Panc1 (cell line): ENCODE results near the gene VWA8. TPM values are rescaled to one million over a fixed set of nuclear protein-coding genes. Genes with fewer than 3 reads are reported as not detected.

Source experiments
- ATAC-seq: fragments of 200-7000 bp; cut with Tn5 transposase; 2 replicates; pipeline ENCODE4 v1.9.1; 2020; ENCODE audit warnings: mild to moderate bottlenecking, moderate library complexity
- BruUV-seq: library from RNA; stranded (reverse); fragments of 400-500 nt; replicated peaks from 2 replicates; lab custom pipeline; 2021; lab: Mats Ljungman, UMichigan
- CTCF ChIA-PET: fragments of 300-600 bp; sonication (Branson Sonifier 250); formaldehyde crosslinking; loops from one replicate; lab custom pipeline; 2022; ENCODE audit warnings: antibody characterized with exemption; lab: Charles Lee
- POLR2A ChIA-PET: fragments of 300-600 bp; sonication (Branson Sonifier 250); formaldehyde crosslinking; loops from one replicate; lab custom pipeline; 2022; ENCODE audit warnings: antibody characterized with exemption; lab: Charles Lee
- DNase-seq: peaks from one replicate; pipeline ENCODE4 v3.0.0-alpha.2; 2010; ENCODE audit warnings: low read depth, low spot score
- H3K27ac ChIP-seq: 2 replicates; pipeline ENCODE4 v1.5.1; 2011; ENCODE audit warnings: mild to moderate bottlenecking, low read length, inconsistent platforms
- H3K27me3 ChIP-seq: fragments of 200-500 bp; sonication (Bioruptor generic); 2 replicates; pipeline ENCODE4 v1.6.0; 2014; ENCODE audit warnings: low read length, inconsistent platforms; ENCODE audit not compliant: control insufficient read depth, insufficient read depth
- H3K36me3 ChIP-seq: fragments of 200-500 bp; sonication (Bioruptor generic); 2 replicates; pipeline ENCODE4 v1.5.1; 2014; ENCODE audit warnings: inconsistent platforms, mild to moderate bottlenecking, low read length, moderate library complexity; ENCODE audit not compliant: control insufficient read depth, insufficient read depth
- H3K4me1 ChIP-seq: 2 replicates; pipeline ENCODE4 v1.5.1; 2011; ENCODE audit warnings: inconsistent platforms, mild to moderate bottlenecking, low read length, moderate library complexity; ENCODE audit not compliant: control insufficient read depth, insufficient read depth
- H3K4me3 ChIP-seq, 2 experiments: 2 replicates each; pipeline ENCODE4 v1.5.1; 2011 to 2012; ENCODE audit warnings: low read depth in 2 of 2, low read length in 2 of 2, mild to moderate bottlenecking in 2 of 2, inconsistent platforms in 1 of 2, moderate library complexity in 1 of 2
- H3K9me3 ChIP-seq: fragments of 200-500 bp; sonication (Bioruptor generic); 2 replicates; pipeline ENCODE4 v1.5.1; 2014; ENCODE audit warnings: low read depth, mild to moderate bottlenecking, inconsistent platforms, low read length, moderate library complexity; ENCODE audit not compliant: control insufficient read depth, insufficient read depth
- POLR2AphosphoS5 ChIP-seq: IDR thresholded peaks from 2 replicates; pipeline ENCODE4 v1.6.1; 2012; ENCODE audit warnings: mild to moderate bottlenecking, low read depth, low read length, moderate library complexity
- SIN3A ChIP-seq: IDR thresholded peaks from 2 replicates; pipeline ENCODE4 v1.6.1; 2012; ENCODE audit warnings: low read depth, mild to moderate bottlenecking, low read length, moderate library complexity, borderline replicate concordance; ENCODE audit not compliant: insufficient read depth
- TCF7L2 ChIP-seq: IDR thresholded peaks from 2 replicates; pipeline ENCODE4 v1.6.1; 2011; ENCODE audit warnings: mild to moderate bottlenecking, low read depth, low read length, inconsistent platforms
- in situ Hi-C: cut with HindIII; loops from 2 replicates; pipeline ENCODE4 v1.10.0; 2016; ENCODE audit warnings: low sequenced_read_pairs, low pct_unique_long_range_greater_than_20kb
- intact Hi-C: fragments of 100-400 bp; cut with micrococcal nuclease; formaldehyde crosslinking; loops from one replicate; pipeline ENCODE4 v1.10.0; 2022; ENCODE audit not compliant: unreplicated experiment
- total RNA-seq: library from RNA; stranded (reverse); gene quantifications from one replicate; pipeline ENCODE4 v1.2.1, GENCODE V29; 2021; ENCODE audit not compliant: unreplicated experiment
- TF ChIP-seq, protein P1 (sequence below): fragments of 450-650 bp; IDR thresholded peaks from 2 replicates; pipeline ENCODE4 v1.5.1; 2017; ENCODE audit warnings: mild to moderate bottlenecking
- TF ChIP-seq, protein P2 (sequence below), 2 experiments: IDR thresholded peaks; 2 replicates each; pipeline ENCODE4 v1.6.1; 2011 to 2012; ENCODE audit warnings: low read depth in 2 of 2, control low read depth in 1 of 2, low read length in 1 of 2, mild to moderate bottlenecking in 1 of 2, moderate library complexity in 1 of 2; ENCODE audit not compliant: insufficient read depth in 1 of 2

The VWA8 gene
- total RNA-seq, 1 experiment from 2014 or later, result 11.2 TPM

DNA sequence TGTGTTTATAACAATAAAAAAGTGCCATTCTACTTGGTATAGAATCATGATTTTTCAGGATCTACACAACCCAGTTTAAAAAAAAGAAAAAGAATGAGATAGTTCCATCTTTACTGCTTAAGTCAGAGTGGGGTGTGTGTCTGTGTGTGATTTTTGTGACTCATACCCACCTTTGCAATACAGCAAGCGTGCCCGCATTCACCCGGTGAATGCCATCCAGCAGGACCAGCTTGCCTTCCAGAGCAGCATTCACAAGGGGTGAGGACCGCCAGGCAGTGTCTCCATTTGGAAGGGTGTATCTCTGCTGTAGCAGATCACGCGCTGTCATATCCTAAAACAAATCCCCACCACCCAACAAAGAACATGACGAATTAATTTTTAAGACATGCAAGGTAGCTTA lies 127.7 kb downstream of the VWA8 start:
- Histone ChIP-seq H3K4me3 (no peak overlapping the region), H3K36me3 (no peaks in the 10 kb centered on the region; the same call in 1 of the 2 replicates), H3K9me3 (no peaks in the 10 kb centered on the region), H3K4me1 (no peaks in the 10 kb centered on the region; the same call in 1 of the 2 replicates), H3K27ac (no peak overlapping the region), H3K27me3 (no peaks in the 10 kb centered on the region)
- BruUV-seq, result no TSS peak
- CTCF ChIA-PET, result no interaction called here
- POLR2A ChIA-PET, result no interaction called here
- no peak for DNase-seq
- intact Hi-C loops (no loop called here), in situ Hi-C loops (no loop called here)
- TF ChIP-seq TCF7L2 (no peak), SIN3A (no peak), POLR2AphosphoS5 (no peak)
- TF ChIP-seq, protein P1, sequence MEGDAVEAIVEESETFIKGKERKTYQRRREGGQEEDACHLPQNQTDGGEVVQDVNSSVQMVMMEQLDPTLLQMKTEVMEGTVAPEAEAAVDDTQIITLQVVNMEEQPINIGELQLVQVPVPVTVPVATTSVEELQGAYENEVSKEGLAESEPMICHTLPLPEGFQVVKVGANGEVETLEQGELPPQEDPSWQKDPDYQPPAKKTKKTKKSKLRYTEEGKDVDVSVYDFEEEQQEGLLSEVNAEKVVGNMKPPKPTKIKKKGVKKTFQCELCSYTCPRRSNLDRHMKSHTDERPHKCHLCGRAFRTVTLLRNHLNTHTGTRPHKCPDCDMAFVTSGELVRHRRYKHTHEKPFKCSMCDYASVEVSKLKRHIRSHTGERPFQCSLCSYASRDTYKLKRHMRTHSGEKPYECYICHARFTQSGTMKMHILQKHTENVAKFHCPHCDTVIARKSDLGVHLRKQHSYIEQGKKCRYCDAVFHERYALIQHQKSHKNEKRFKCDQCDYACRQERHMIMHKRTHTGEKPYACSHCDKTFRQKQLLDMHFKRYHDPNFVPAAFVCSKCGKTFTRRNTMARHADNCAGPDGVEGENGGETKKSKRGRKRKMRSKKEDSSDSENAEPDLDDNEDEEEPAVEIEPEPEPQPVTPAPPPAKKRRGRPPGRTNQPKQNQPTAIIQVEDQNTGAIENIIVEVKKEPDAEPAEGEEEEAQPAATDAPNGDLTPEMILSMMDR, result no peak
- TF ChIP-seq, protein P2, sequence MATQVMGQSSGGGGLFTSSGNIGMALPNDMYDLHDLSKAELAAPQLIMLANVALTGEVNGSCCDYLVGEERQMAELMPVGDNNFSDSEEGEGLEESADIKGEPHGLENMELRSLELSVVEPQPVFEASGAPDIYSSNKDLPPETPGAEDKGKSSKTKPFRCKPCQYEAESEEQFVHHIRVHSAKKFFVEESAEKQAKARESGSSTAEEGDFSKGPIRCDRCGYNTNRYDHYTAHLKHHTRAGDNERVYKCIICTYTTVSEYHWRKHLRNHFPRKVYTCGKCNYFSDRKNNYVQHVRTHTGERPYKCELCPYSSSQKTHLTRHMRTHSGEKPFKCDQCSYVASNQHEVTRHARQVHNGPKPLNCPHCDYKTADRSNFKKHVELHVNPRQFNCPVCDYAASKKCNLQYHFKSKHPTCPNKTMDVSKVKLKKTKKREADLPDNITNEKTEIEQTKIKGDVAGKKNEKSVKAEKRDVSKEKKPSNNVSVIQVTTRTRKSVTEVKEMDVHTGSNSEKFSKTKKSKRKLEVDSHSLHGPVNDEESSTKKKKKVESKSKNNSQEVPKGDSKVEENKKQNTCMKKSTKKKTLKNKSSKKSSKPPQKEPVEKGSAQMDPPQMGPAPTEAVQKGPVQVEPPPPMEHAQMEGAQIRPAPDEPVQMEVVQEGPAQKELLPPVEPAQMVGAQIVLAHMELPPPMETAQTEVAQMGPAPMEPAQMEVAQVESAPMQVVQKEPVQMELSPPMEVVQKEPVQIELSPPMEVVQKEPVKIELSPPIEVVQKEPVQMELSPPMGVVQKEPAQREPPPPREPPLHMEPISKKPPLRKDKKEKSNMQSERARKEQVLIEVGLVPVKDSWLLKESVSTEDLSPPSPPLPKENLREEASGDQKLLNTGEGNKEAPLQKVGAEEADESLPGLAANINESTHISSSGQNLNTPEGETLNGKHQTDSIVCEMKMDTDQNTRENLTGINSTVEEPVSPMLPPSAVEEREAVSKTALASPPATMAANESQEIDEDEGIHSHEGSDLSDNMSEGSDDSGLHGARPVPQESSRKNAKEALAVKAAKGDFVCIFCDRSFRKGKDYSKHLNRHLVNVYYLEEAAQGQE (IDR thresholded peaks at IDR 0.05; ENCODE audit: insufficient read depth in 1 of 2, low read depth in 2 of 2, low read length in 1 of 2), result no peak
- ATAC-seq, result no peak

DNA sequence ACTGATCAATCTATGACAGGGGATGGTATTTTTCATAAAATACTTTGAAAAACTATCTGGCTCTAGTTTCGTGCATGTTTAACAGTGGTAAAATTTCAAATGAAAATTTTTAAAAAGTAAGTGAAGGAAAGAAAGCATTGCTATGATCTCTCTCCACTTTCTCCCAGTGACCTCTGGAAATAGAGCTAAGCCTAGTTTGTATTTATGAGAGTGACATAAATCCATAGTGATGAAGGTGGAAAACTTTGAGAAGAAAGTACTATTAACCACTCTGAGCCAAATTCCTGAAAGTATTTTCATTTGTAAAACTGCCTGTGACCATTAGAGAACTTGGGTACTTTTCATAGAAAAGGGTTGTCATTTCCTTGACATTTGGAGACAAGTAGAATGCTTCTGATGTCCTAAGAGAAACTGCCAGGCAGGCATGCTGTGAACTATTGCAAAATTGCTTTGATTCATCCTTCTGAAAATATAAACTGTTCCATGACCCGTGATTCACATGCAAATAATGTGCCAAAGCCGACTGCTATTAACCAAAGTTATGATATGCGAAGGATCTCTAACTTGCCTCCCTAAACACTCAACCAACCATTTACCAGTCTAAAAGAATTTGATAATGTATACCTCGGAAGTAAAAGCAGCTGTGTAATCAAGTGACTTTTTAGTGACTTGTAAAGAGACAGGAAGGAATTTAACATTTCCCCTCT lies 133.2 kb downstream of the VWA8 start:
- no TSS peak for BruUV-seq
- H3K27ac ChIP-seq, result no peak overlapping the region
- in situ Hi-C loops, result no loop called here
- no peaks in the 10 kb centered on the region for H3K9me3 ChIP-seq
- intact Hi-C loops, result no loop called here
- POLR2A ChIA-PET, result interaction anchor here (0.5 kb wide), 1 partner anchor 188 kb away, joined by 3 read pairs; no protein-coding TSS in a partner anchor
- no peaks in the 10 kb centered on the region; the same call in 1 of the 2 replicates for H3K4me1 ChIP-seq
- TF ChIP-seq, protein P2 (IDR thresholded peaks at IDR 0.05; ENCODE audit: insufficient read depth in 1 of 2, low read depth in 2 of 2, low read length in 1 of 2), result no peak
- peak; percentile 28; the same call in 1 of the 2 replicates for TF ChIP-seq TCF7L2
- TF ChIP-seq POLR2AphosphoS5, result no peak
- TF ChIP-seq, protein P1, result no peak
- TF ChIP-seq SIN3A, result no peak
- H3K27me3 ChIP-seq, result no peaks in the 10 kb centered on the region
- ATAC-seq, result peak; percentile 65
- peak; percentile 42 for DNase-seq
- H3K36me3 ChIP-seq, result no peaks in the 10 kb centered on the region; the same call in 1 of the 2 replicates
- no peak overlapping the region for H3K4me3 ChIP-seq
- CTCF ChIA-PET, result no interaction called here
